Activated naive CD8-positive, alpha-beta T cell treated with anti-CD3 and anti-CD28 coated beads for 36 hours (primary cell): ENCODE data around the gene GNB3. TPM values are rescaled to one million over a fixed set of nuclear protein-coding genes. Genes with fewer than 3 reads are reported as not detected.

ENCODE experiments used
- DNase-seq: peaks from one replicate; pipeline ENCODE4 v3.0.0; 2021
- H3K27ac Mint-ChIP-seq: one replicate; pipeline ENCODE4 v1.8.0; 2022; ENCODE audit warnings: mild to moderate bottlenecking, moderate library complexity, mixed read lengths
- H3K27me3 Mint-ChIP-seq: one replicate; pipeline ENCODE4 v1.8.0; 2022; ENCODE audit warnings: mild to moderate bottlenecking, mixed read lengths
- H3K36me3 Mint-ChIP-seq: one replicate; pipeline ENCODE4 v1.8.0; 2021; ENCODE audit warnings: mild to moderate bottlenecking, mixed read lengths
- H3K4me1 Mint-ChIP-seq: one replicate; pipeline ENCODE4 v1.8.0; 2021; ENCODE audit warnings: mixed read lengths
- H3K4me3 Mint-ChIP-seq: one replicate; pipeline ENCODE4 v1.8.0; 2022; ENCODE audit warnings: mild to moderate bottlenecking, moderate library complexity, mixed read lengths
- H3K9me3 Mint-ChIP-seq: one replicate; pipeline ENCODE4 v1.8.0; 2022; ENCODE audit warnings: mixed read lengths
- total RNA-seq, 2 experiments: library from RNA; stranded (reverse); gene quantifications; one replicate each; pipeline ENCODE4 v1.2.3, GENCODE V29; 2021

The GNB3 gene
- total RNA-seq, 2 experiments from 2014 or later, result 0.10 TPM; not detected in 1

DNA sequence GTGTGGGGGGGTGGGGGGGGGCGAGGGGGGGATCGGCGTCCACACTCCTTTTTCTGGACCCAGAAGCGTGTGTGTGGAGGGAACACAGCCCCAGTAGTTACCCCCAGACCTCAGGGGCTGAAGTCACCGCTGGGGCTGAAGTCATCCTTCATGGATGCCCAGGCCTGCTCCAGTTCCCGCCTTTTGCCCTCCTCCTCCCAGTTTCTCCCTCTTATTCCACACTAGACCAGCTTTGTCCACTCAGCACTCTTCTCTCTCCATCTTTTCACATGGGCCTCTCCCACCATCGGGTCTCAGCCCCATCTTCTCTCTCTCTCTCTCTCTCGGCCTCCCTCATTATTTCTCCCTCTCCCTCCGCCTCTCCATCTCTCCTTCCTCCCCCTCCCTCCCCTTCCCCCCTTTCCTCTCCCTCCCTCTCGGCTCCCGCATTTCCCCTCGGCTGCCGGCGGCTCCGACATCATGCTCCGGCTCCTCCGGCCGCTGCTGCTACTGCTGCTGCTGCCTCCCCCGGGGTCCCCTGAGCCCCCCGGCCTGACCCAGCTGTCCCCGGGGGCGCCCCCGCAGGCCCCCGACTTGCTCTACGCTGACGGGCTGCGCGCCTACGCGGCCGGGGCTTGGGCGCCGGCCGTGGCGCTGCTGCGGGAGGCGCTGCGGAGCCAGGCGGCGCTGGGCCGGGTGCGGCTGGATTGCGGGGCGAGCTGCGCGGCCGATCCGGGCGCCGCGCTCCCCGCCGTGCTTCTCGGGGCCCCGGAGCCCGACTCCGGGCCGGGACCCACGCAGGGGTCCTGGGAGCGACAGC is 12.5 kb upstream of the GNB3 start, which contains the start of gene P3H3:
Gene P3H3, plus strand, starts transcription at position 426 of the 799 bp plus-strand sequence. Its CDS starts 34 bp downstream, at position 460.
- Mint-ChIP-seq H3K4me3 (peak within 1 kb of the TSS; percentile 84), H3K27me3 (peaks cover 58% of the 10 kb centered on the region), H3K36me3 (no peaks in the 10 kb centered on the region), H3K4me1 (peaks cover 17% of the 10 kb centered on the region), H3K9me3 (no peaks in the 10 kb centered on the region), H3K27ac (peak within 1 kb of the TSS; percentile 51)
- peak; percentile 46 for DNase-seq

DNA sequence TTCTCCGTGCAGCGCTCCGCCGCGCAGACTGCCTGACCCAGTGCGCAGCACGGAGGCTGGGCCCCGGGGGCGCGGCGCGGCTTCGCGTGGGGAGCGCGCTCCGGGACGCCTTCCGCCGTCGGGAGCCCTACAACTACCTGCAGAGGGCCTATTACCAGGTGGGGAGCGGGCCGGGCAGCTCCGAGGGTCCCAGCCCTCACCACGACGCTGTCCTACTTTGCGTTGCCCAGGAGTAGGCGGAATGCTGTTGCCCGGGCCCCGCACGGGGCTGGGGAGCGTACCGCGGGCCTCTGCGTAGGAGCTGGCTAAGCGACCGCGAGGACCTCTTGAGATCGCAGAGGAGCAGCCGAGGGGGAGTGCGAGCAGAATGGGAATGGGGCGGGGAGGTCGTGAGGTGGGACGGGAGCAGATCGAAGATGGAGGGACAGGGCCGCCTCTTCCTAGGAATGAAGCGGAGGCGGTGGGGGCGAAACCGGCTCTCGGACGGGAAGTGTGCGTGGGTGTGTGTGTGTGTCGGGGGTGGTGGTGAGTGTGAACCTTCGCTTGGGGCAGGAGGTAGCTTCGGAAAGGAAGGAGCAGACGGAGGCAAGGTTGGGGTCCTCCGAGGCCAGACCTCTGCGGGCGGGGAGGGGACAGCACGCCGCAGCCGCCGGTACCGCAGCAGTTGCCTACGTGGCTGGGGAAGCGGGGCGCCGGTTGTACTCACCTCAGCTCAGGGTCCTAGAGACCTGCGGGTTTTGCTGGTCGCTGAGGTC is 11.8 kb upstream of the GNB3 start:
- Mint-ChIP-seq H3K9me3 (no peaks in the 10 kb centered on the region), H3K27me3 (peaks cover 53% of the 10 kb centered on the region), H3K4me3 (peak overlapping the region; percentile 84), H3K4me1 (peaks cover 17% of the 10 kb centered on the region), H3K36me3 (no peaks in the 10 kb centered on the region), H3K27ac (peak overlapping the region; percentile 51)
- peak; percentile 47 for DNase-seq

DNA sequence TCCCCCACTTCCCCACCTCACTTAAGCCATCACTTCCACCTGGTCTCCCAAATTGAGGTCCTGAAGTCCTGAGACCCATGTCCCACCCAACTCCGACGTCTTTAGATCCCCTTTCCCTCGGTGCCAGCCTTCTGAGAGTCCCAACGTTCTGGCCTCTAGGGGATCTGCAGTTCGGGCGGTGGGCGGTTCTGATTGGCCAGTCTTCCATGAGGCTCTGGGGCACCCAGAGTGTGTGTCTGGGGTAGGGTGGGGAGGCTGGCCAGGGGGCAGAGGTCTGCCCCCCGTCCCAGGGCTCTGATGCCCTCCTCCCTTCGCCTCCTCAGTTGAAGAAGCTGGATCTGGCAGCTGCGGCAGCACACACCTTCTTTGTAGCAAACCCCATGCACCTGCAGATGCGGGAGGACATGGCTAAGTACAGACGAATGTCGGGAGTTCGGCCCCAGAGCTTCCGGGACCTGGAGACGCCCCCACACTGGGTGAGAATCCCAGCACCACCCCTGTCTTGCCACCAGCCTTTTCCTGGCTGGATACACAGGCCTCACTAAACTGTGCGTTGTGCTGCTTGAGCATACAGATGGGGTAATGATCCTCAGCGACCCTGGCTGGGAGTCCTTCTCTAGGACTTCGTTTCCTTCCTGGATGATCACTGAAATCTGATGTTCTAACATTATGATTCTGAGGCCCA is 11.0 kb upstream of the GNB3 start:
- peak overlapping the region; percentile 84 for H3K4me3 Mint-ChIP-seq
- no peak overlapping the region for H3K27ac Mint-ChIP-seq
- H3K36me3 Mint-ChIP-seq, result no peaks in the 10 kb centered on the region
- peaks cover 17% of the 10 kb centered on the region for H3K4me1 Mint-ChIP-seq
- no peak for DNase-seq
- no peaks in the 10 kb centered on the region for H3K9me3 Mint-ChIP-seq
- H3K27me3 Mint-ChIP-seq, result peaks cover 48% of the 10 kb centered on the region

DNA sequence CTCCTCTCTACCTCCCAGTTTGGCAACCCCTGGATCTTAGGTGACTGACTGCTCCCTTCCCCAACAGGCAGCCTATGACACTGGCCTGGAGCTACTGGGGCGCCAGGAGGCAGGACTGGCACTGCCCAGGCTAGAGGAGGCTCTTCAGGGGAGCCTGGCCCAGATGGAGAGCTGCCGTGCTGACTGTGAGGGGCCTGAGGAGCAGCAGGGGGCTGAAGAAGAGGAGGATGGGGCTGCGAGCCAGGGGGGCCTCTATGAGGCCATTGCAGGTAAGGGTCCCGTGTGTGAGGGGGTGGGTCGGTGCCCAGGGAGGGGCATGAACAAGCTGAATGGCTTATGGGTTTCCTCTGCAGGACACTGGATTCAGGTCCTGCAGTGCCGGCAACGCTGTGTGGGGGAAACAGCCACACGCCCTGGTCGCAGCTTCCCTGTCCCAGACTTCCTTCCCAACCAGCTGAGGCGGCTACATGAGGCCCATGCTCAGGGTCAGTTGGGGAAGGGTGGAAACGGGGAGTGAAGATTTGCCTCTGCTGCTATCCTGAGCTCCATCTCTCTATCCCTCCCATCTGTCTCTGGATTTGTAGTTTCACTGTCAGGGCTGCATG is 10.3 kb upstream of the GNB3 start:
- Mint-ChIP-seq H3K4me1 (peaks cover 16% of the 10 kb centered on the region), H3K4me3 (no peak overlapping the region), H3K27me3 (peaks cover 41% of the 10 kb centered on the region), H3K36me3 (no peaks in the 10 kb centered on the region), H3K27ac (no peak overlapping the region), H3K9me3 (no peaks in the 10 kb centered on the region)
- no peak for DNase-seq

DNA sequence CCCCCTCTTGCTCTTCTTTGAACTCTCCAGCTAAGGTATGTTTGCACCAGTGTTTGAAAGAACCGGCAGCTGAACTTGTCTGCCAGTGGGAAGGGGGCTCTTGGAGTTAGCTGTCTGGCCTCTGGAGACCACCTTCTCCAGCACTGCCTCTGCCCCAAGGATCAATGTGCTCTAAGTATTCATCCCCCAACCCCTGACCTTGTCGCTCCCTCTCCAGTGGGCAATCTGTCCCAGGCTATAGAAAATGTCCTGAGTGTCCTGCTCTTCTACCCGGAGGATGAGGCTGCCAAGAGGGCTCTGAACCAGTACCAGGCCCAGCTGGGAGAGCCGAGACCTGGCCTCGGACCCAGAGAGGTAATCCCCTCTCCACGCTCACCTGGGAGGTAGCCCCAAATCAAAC is 9.7 kb upstream of the GNB3 start:
- DNase-seq, result no peak
- no peak overlapping the region for H3K4me3 Mint-ChIP-seq
- no peaks in the 10 kb centered on the region for H3K36me3 Mint-ChIP-seq
- H3K4me1 Mint-ChIP-seq, result peaks cover 12% of the 10 kb centered on the region
- H3K27ac Mint-ChIP-seq, result no peak overlapping the region
- H3K27me3 Mint-ChIP-seq, result peaks cover 37% of the 10 kb centered on the region
- H3K9me3 Mint-ChIP-seq, result no peaks in the 10 kb centered on the region

DNA sequence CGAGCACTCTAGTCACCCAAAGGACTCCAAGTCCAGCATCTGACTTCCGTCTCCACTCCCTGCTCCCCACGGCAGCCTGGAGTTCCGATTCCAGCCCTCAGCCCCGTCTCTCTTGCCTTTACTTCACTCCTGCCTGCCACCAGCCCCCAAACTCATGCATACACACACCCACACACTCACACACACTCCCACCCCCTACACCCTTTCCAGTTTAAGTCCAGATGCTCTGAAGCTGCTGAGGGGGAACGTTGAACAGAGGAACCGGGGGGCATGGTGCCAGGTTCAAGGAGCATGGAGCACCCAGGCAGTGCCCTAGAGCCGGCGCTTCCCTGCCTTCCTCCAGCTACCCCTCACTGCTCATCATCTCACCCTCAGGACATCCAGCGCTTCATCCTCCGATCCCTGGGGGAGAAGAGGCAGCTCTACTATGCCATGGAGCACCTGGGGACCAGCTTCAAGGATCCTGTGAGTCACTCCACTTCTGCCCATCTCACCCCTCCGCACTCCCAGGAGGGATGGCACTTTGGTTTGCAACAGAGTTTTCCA is 9.2 kb upstream of the GNB3 start:
- Mint-ChIP-seq H3K27me3 (peaks cover 32% of the 10 kb centered on the region), H3K4me1 (peaks cover 12% of the 10 kb centered on the region), H3K27ac (no peak overlapping the region), H3K9me3 (no peaks in the 10 kb centered on the region), H3K36me3 (no peaks in the 10 kb centered on the region), H3K4me3 (no peak overlapping the region)
- no peak for DNase-seq

DNA sequence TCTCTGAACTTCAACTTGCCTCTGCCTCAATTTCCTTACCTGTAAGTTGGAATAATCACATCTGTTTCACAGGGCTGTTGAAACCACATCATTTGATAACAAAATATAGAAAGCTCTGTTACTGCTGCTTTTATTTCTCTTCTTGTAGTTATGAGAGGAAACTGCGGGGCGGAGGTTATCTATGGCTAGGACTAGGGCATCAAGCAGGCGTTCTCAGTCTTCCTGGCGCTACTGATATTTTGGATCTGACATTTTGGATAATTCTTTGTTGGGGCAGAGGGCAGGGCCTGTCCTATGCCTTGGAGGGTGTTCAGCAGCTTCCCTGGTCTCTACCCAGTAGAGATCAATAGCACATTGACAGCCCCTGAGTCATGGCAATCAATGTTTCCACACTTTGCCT is 8.6 kb upstream of the GNB3 start:
- Mint-ChIP-seq H3K4me3 (no peak overlapping the region), H3K27ac (no peak overlapping the region), H3K9me3 (no peaks in the 10 kb centered on the region), H3K36me3 (no peaks in the 10 kb centered on the region), H3K4me1 (peaks cover 12% of the 10 kb centered on the region), H3K27me3 (peaks cover 26% of the 10 kb centered on the region)
- no peak for DNase-seq

DNA sequence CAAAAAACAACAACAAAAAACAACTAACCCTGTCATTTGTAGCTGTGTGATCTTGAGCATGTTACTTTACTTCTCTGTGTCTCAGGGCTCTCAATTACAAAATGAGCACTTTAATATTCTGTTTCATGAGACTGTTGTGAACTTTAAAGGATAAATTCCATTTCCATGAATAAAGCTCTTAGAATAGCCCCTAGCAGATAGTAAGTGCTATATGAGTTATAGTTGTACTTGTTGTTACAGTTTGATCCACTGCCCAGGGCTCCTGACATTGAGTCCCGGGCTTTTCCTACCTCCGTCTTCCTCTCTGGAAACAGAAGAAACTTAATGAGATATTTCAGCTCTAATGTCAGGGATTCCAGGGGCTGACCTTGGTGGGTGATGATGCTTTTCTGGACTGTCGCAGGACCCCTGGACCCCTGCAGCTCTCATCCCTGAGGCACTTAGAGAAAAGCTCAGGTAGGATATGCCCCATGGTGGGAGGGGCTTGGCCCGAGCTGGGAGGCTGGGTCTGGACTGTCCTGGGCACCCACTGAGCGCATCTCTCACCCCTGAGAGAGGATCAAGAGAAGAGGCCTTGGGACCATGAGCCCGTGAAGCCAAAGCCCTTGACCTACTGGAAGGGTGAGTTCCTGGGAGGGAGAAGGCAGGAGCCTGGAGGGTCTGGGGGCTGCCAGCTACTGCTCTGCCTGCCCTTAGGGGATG is 7.4 kb upstream of the GNB3 start:
- Mint-ChIP-seq H3K27me3 (peaks cover 15% of the 10 kb centered on the region), H3K4me1 (peaks cover 8% of the 10 kb centered on the region), H3K4me3 (no peak overlapping the region), H3K9me3 (no peaks in the 10 kb centered on the region), H3K27ac (no peak overlapping the region), H3K36me3 (no peaks in the 10 kb centered on the region)
- DNase-seq, result no peak

DNA sequence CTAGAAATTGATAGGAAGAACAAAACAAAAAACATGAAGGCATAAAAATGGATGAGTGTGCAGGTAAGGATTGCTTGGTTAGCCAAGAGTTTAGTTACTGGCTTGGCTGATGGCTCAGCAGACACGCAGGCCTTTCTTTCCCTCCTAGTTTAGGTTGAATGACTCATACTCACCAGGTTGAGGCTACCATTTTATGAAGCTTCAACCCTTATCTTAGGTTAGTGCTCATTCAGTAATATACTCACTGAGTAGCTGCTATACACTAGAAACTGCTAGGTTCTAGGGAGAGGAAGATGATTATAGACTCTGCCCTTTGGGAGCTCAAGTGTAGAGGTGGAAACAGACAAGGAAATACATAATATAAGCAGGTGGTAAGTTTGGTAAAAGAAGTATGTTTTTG is 6.5 kb upstream of the GNB3 start:
- Mint-ChIP-seq H3K4me3 (no peak overlapping the region), H3K4me1 (peaks cover 2% of the 10 kb centered on the region), H3K27ac (no peak overlapping the region), H3K36me3 (no peaks in the 10 kb centered on the region), H3K27me3 (peaks cover 9% of the 10 kb centered on the region), H3K9me3 (no peaks in the 10 kb centered on the region)
- no peak for DNase-seq

DNA sequence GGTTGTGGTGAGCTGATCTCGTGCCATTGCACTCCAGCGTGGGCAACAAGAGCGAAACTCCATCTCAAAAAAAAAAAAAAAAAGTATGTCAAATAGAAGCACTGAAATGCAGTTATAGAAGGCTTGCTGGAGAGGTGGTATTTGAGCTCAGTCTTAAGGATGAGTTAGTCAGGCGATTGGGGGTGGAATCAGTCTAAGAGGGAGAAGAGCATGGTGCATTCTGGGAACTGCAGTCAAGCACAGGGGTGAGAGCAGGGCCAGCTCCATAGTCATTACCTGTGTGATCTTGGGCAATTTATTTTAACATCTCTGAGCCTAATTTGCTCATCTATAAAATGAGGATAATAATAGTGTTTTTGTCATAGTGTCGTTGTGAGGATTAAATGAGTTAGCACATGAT is 5.9 kb upstream of the GNB3 start:
- no peak for DNase-seq
- no peak overlapping the region for H3K4me3 Mint-ChIP-seq
- no peaks in the 10 kb centered on the region for H3K4me1 Mint-ChIP-seq
- no peaks in the 10 kb centered on the region for H3K36me3 Mint-ChIP-seq
- H3K27me3 Mint-ChIP-seq, result peaks cover 5% of the 10 kb centered on the region
- no peaks in the 10 kb centered on the region for H3K9me3 Mint-ChIP-seq
- no peak overlapping the region for H3K27ac Mint-ChIP-seq

DNA sequence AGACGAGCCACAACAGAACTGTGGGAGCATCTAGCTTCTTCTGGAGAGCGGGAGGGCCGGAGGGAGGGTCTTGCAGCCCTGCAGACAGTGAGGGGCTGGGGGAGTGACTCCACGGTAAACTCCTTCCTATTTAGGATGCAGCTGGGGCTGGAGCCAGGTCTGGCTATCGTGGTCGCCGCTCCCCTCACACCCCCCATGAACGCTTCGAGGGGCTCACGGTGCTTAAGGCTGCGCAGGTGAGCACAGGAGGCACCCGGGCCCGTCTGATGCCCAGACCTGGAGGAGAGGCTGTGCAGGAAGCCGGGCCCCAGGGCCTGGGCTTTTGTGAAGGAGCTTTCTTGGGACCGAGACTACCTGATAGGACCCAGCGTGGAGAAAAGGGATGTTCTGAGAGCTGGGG is 3.9 kb upstream of the GNB3 start:
- no peaks in the 10 kb centered on the region for H3K36me3 Mint-ChIP-seq
- H3K27me3 Mint-ChIP-seq, result no peaks in the 10 kb centered on the region
- no peak overlapping the region for H3K4me3 Mint-ChIP-seq
- no peak overlapping the region for H3K27ac Mint-ChIP-seq
- H3K9me3 Mint-ChIP-seq, result no peaks in the 10 kb centered on the region
- DNase-seq, result no peak
- H3K4me1 Mint-ChIP-seq, result no peaks in the 10 kb centered on the region

DNA sequence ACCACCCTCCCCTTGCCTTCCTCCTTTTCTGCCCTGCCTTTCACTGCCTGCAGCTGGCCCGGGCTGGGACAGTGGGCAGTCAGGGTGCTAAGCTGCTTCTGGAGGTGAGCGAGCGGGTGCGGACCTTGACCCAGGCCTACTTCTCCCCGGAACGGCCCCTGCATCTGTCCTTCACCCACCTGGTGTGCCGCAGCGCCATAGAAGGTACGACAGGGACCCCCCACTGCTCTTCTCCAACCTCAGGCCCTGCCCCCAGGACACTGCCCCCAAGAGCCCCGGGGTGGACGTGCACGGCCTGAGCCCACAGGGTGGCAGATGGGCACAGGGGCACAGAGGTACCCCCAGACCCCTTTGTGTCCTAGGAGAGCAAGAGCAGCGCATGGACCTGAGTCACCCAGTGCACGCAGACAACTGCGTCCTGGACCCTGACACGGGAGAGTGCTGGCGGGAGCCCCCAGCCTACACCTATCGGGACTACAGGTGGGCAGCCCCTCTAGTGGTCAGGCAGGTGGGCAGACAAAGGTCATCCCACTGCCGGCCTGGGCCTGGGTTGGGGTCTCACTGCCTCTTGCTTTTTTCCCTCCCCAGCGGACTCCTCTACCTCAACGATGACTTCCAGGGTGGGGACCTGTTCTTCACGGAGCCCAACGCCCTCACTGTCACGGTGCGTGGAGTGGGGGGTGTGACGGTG is 3.2 kb upstream of the GNB3 start:
- Mint-ChIP-seq H3K4me1 (no peaks in the 10 kb centered on the region), H3K27me3 (no peaks in the 10 kb centered on the region), H3K36me3 (no peaks in the 10 kb centered on the region), H3K9me3 (no peaks in the 10 kb centered on the region), H3K27ac (no peak overlapping the region), H3K4me3 (no peak overlapping the region)
- DNase-seq, result no peak

DNA sequence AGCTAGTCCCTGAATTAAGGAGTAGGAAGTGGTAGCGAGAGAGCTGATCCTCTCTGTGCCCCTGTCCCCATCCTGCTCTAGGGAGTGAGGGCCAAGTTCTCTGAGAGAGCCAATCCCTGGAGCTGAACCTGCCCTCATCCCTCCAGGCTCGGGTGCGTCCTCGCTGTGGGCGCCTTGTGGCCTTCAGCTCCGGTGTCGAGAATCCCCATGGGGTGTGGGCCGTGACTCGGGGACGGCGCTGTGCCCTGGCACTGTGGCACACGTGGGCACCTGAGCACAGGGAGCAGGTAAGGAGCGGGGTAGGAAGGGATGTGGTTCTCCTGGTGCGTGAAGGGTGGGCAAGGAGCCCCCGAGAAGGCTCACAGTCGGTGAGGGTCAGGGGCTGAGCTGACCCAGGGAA is 1.9 kb upstream of the GNB3 start:
- DNase-seq, result no peak
- Mint-ChIP-seq H3K27me3 (no peaks in the 10 kb centered on the region), H3K4me1 (no peaks in the 10 kb centered on the region), H3K36me3 (no peaks in the 10 kb centered on the region), H3K4me3 (no peak overlapping the region), H3K27ac (no peak overlapping the region), H3K9me3 (no peaks in the 10 kb centered on the region)
